Neural progenitor cell (in vitro differentiated cells): ENCODE data around the gene TSPEAR. TPM values are rescaled to one million over a fixed set of nuclear protein-coding genes. Genes with fewer than 3 reads are reported as not detected.
A peak's percentile ranks its signal among the peaks of the same experiment; 100 is the strongest.

Source experiments
- DNase-seq: peaks from one replicate; pipeline ENCODE4 v3.0.0-alpha.2; 2016; ENCODE audit warnings: low spot score
- H2AFZ ChIP-seq: fragments of 200-600 bp; sonication (generic); replicated peaks from 2 replicates; pipeline ENCODE4 v1.6.1; 2016; ENCODE audit warnings: antibody characterized with exemption
- H3F3A ChIP-seq: fragments of 200-600 bp; sonication (generic); 2 replicates; pipeline ENCODE4 v1.6.1; 2016; ENCODE audit warnings: antibody characterized with exemption, low read depth
- H3K27ac ChIP-seq: fragments of 200-600 bp; sonication (generic); 2 replicates; pipeline ENCODE4 v1.5.1; 2016; ENCODE audit warnings: mild to moderate bottlenecking
- H3K27me3 ChIP-seq: fragments of 200-600 bp; sonication (generic); 2 replicates; pipeline ENCODE4 v1.6.1; 2016; ENCODE audit warnings: mild to moderate bottlenecking, moderate library complexity
- H3K36me3 ChIP-seq: fragments of 200-600 bp; sonication (generic); 2 replicates; pipeline ENCODE4 v1.5.1; 2016
- H3K4me1 ChIP-seq: fragments of 200-600 bp; sonication (generic); 2 replicates; pipeline ENCODE4 v1.6.1; 2016; ENCODE audit warnings: mixed run types
- H3K4me2 ChIP-seq: fragments of 200-600 bp; sonication (generic); 2 replicates; pipeline ENCODE4 v1.6.1; 2016
- H3K4me3 ChIP-seq: fragments of 200-600 bp; sonication (generic); 2 replicates; pipeline ENCODE4 v1.5.1; 2016
- H3K79me2 ChIP-seq: fragments of 200-600 bp; sonication (generic); 2 replicates; pipeline ENCODE4 v1.6.1; 2016; ENCODE audit warnings: low read depth
- H3K9ac ChIP-seq: fragments of 200-600 bp; sonication (generic); 2 replicates; pipeline ENCODE4 v1.6.1; 2016
- H3K9me3 ChIP-seq: fragments of 200-600 bp; sonication (generic); 2 replicates; pipeline ENCODE4 v1.5.1; 2016; ENCODE audit warnings: low read depth
- H4K20me1 ChIP-seq: fragments of 200-600 bp; sonication (generic); 2 replicates; pipeline ENCODE4 v1.6.1; 2016; ENCODE audit warnings: low read depth
- H3K27ac Mint-ChIP-seq: 3 replicates; pipeline ENCODE4 v1.8.0; 2021; ENCODE audit warnings: mixed read lengths
- H3K27me3 Mint-ChIP-seq: 2 replicates; pipeline ENCODE4 v1.8.0; 2022; ENCODE audit warnings: low read depth, mild to moderate bottlenecking, inconsistent platforms, moderate library complexity, mixed read lengths; ENCODE audit not compliant: insufficient read depth
- H3K36me3 Mint-ChIP-seq: 3 replicates; pipeline ENCODE4 v1.8.0; 2021; ENCODE audit warnings: mixed read lengths
- H3K4me1 Mint-ChIP-seq: 3 replicates; pipeline ENCODE4 v1.8.0; 2021; ENCODE audit warnings: mixed read lengths
- H3K4me3 Mint-ChIP-seq: 3 replicates; pipeline ENCODE4 v1.8.0; 2021; ENCODE audit warnings: mild to moderate bottlenecking, moderate library complexity, mixed read lengths
- H3K9me3 Mint-ChIP-seq: 3 replicates; pipeline ENCODE4 v1.8.0; 2020; ENCODE audit warnings: mixed read lengths
- CTCF ChIP-seq: fragments of 200-600 bp; sonication (generic); IDR thresholded peaks from 2 replicates; pipeline ENCODE4 v1.5.1; 2017; ENCODE audit warnings: antibody characterized with exemption, mild to moderate bottlenecking
- EZH2 ChIP-seq: fragments of 200-600 bp; sonication (generic); IDR thresholded peaks from 2 replicates; pipeline ENCODE4 v1.6.1; 2017; ENCODE audit warnings: antibody characterized with exemption, mild to moderate bottlenecking, moderate library complexity
- EZH2phosphoT487 ChIP-seq: fragments of 200-600 bp; sonication (generic); IDR thresholded peaks from 2 replicates; pipeline ENCODE4 v1.6.1; 2017; ENCODE audit warnings: antibody characterized with exemption
- total RNA-seq: library from RNA; depleted of rRNA; stranded (reverse); fragments of >200 nt; gene quantifications from 2 replicates; pipeline ENCODE4 v1.2.3, GENCODE V29; 2015; ENCODE audit warnings: low replicate concordance

Gene TSPEAR
- total RNA-seq, 1 donor from 2014 or later, result not detected

- Histone ChIP-seq H3K4me3 (no peak overlapping the region), H3K79me2 (no peaks in the 10 kb centered on the region), H4K20me1 (no peaks in the 10 kb centered on the region), H3K27me3 (no peaks in the 10 kb centered on the region), H3K9ac (no peak overlapping the region), H3K4me1 (peaks cover 13% of the 10 kb centered on the region), H3F3A (peaks cover 14% of the 10 kb centered on the region), H3K36me3 (no peaks in the 10 kb centered on the region), H3K27ac (no peak overlapping the region), H2AFZ (no peak overlapping the region), H3K9me3 (peaks cover 6% of the 10 kb centered on the region), H3K4me2 (no peak overlapping the region)
- no peak overlapping the region for H3K27ac Mint-ChIP-seq
- TF ChIP-seq CTCF (no peak), EZH2phosphoT487 (no peak), EZH2 (no peak)
- H3K36me3 Mint-ChIP-seq, result no peaks in the 10 kb centered on the region
- peaks cover 14% of the 10 kb centered on the region for H3K4me1 Mint-ChIP-seq
- peaks cover 2% of the 10 kb centered on the region for H3K27me3 Mint-ChIP-seq
- no peak for DNase-seq
- H3K9me3 Mint-ChIP-seq, result peaks cover 16% of the 10 kb centered on the region
- no peak overlapping the region for H3K4me3 Mint-ChIP-seq
Measured at GRCh38 chr21:44585892-44586291, 125.5 kb downstream of the TSPEAR start.

- Histone ChIP-seq H3F3A (peaks cover 14% of the 10 kb centered on the region), H3K27ac (no peak overlapping the region), H4K20me1 (no peaks in the 10 kb centered on the region), H3K4me1 (peaks cover 13% of the 10 kb centered on the region), H3K9me3 (peaks cover 6% of the 10 kb centered on the region), H3K9ac (no peak overlapping the region), H3K79me2 (no peaks in the 10 kb centered on the region), H3K4me2 (no peak overlapping the region), H3K4me3 (no peak overlapping the region), H3K27me3 (no peaks in the 10 kb centered on the region), H3K36me3 (no peaks in the 10 kb centered on the region), H2AFZ (no peak overlapping the region)
- Mint-ChIP-seq H3K27ac (no peak overlapping the region), H3K27me3 (peaks cover 2% of the 10 kb centered on the region), H3K36me3 (no peaks in the 10 kb centered on the region), H3K9me3 (peaks cover 27% of the 10 kb centered on the region), H3K4me3 (no peak overlapping the region), H3K4me1 (peaks cover 10% of the 10 kb centered on the region)
- DNase-seq, result no peak
- TF ChIP-seq CTCF (no peak), EZH2 (no peak), EZH2phosphoT487 (no peak)
Measured at GRCh38 chr21:44583800-44584147, 127.6 kb downstream of the TSPEAR start.

GRCh38 chr21:44583089-44583799 lies 128.1 kb downstream of the TSPEAR start:
- no peaks in the 10 kb centered on the region for H3K36me3 ChIP-seq
- H3K9me3 ChIP-seq, result peaks cover 6% of the 10 kb centered on the region
- H2AFZ ChIP-seq, result peak overlapping the region; percentile 19
- no peak for TF ChIP-seq EZH2phosphoT487
- H3K27me3 Mint-ChIP-seq, result peaks cover 2% of the 10 kb centered on the region
- DNase-seq, result peak; percentile 65
- H3K4me2 ChIP-seq, result peak overlapping the region; percentile 37
- H4K20me1 ChIP-seq, result no peaks in the 10 kb centered on the region
- no peaks in the 10 kb centered on the region for H3K79me2 ChIP-seq
- H3K4me1 ChIP-seq, result peaks cover 13% of the 10 kb centered on the region
- H3K4me3 Mint-ChIP-seq, result peak overlapping the region; percentile 54
- H3F3A ChIP-seq, result peaks cover 14% of the 10 kb centered on the region
- H3K4me3 ChIP-seq, result no peak overlapping the region
- no peaks in the 10 kb centered on the region for H3K27me3 ChIP-seq
- H3K27ac Mint-ChIP-seq, result no peak overlapping the region
- peaks cover 29% of the 10 kb centered on the region for H3K9me3 Mint-ChIP-seq
- H3K4me1 Mint-ChIP-seq, result peaks cover 10% of the 10 kb centered on the region
- no peaks in the 10 kb centered on the region for H3K36me3 Mint-ChIP-seq
- H3K9ac ChIP-seq, result no peak overlapping the region
- H3K27ac ChIP-seq, result no peak overlapping the region

GRCh38 chr21:44582055-44582454 lies 129.3 kb downstream of the TSPEAR start:
- TF ChIP-seq EZH2phosphoT487, result no peak
- TF ChIP-seq EZH2, result no peak
- TF ChIP-seq CTCF, result no peak
- H3K27me3 Mint-ChIP-seq, result peaks cover 2% of the 10 kb centered on the region
- no peak overlapping the region for H2AFZ ChIP-seq
- H3K36me3 Mint-ChIP-seq, result no peaks in the 10 kb centered on the region
- no peak overlapping the region for H3K27ac ChIP-seq
- H3K4me3 ChIP-seq, result no peak overlapping the region
- no peak overlapping the region for H3K9ac ChIP-seq
- no peak for DNase-seq
- peaks cover 13% of the 10 kb centered on the region for H3K4me1 ChIP-seq
- no peaks in the 10 kb centered on the region for H4K20me1 ChIP-seq
- H3K27me3 ChIP-seq, result no peaks in the 10 kb centered on the region
- peaks cover 37% of the 10 kb centered on the region for H3K9me3 Mint-ChIP-seq
- H3K4me1 Mint-ChIP-seq, result peaks cover 10% of the 10 kb centered on the region
- H3K4me3 Mint-ChIP-seq, result no peak overlapping the region
- no peak overlapping the region for H3K4me2 ChIP-seq
- no peaks in the 10 kb centered on the region for H3K36me3 ChIP-seq
- H3K79me2 ChIP-seq, result no peaks in the 10 kb centered on the region
- peak overlapping the region; percentile 36 for H3K27ac Mint-ChIP-seq
- peaks cover 7% of the 10 kb centered on the region for H3K9me3 ChIP-seq
- H3F3A ChIP-seq, result peaks cover 14% of the 10 kb centered on the region
